ENCODE results near the gene GPR176.

The GPR176 gene

DNA sequence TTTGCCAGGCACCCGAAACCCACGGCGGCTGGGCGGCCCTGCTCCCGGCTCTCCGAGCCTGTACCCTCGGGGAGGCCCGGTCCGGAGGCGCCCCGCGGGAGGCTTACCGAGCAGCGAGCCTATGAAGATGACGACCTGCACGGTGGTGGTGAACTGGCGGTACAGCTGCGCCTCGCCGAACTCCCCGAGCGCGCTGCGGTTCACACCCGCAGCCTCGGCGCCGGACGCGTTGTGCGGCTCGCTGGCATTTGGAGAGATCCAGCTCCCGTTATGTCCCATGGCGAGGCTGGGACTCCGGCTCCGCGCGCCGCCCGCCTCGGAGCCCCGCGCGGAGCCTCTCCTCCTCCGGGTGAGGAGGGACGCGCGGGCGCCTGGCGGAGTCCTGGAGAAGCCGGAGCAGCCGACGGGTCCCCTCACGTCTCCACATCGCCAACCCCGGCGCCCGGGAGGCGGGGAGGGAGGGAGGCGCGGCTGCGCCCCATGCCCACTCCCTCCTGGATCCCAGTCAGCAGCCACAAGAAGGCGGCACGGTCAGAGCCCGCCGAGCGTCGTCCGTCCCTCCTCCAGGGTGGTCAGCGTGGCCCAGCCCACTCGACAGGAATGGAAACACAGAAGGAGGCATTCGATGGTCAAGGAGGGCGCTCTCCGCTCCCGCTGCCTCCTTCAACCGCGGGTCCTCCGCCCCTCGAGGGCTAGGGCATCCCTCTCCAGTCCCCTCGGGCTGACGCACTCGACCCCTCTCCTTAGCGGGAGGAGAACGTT, at the start of gene GPR176:
Gene GPR176, minus strand, starts transcription at position 519 of the 762 bp plus-strand sequence. Its CDS starts 240 bp downstream, at position 279.
- DNase-seq: no peak

GRCh38 chr15:39969002-39969394, 48.9 kb upstream of the GPR176 start:
- no peak for DNase-seq

GRCh38 chr15:39968273-39969001, 48.4 kb upstream of the GPR176 start:
- no peak for DNase-seq

GRCh38 chr15:39966521-39966920, 46.5 kb upstream of the GPR176 start:
- no peak for DNase-seq

- no peak for DNase-seq
Observed at GRCh38 chr15:39963786-39964185, 43.7 kb upstream of the GPR176 start.

GRCh38 chr15:39961051-39961450, 41.0 kb upstream of the GPR176 start:
- DNase-seq: no peak

- DNase-seq: no peak
Observed at GRCh38 chr15:39960411-39960810, 40.3 kb upstream of the GPR176 start.

DNA sequence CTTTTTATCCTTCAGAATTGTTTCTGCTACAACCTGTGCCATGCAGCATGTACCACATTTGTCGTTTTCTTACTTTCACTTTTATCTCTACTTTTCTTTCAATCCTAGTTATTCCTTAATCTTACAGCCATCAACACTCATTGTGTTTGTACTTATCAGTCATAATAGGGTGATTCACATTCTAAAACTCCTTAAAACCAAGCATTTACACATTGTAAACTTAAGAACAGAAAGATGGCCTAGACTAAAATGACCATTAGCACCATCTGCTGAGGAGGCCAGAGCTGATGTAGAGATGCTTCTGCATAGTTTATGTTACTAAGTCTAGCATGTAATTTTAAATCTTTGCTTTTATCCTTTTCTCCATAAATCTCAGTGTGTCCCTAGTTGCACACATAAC, 39.3 kb upstream of the GPR176 start:
- DNase-seq: no peak

DNA sequence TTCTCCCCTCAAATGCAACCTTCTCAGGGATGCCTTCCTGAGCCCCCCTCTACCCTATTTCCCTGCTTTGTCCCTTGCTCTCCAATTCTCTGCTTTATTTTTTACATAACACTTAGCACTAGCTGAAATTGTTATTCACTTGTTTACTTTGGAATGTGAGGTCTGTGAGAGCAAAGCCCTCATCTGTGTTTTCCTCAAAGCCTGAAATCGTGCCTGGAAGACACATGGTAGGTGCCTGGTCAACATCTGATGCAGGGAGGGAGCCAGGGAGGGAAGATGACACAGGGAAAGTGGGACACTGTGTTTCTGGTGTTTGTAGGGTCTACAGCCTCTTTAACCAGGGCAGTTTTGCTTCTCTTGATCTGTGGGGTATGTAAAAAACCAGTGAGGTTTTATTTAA, 37.4 kb upstream of the GPR176 start:
- DNase-seq: no peak

- no peak for DNase-seq
Observed at GRCh38 chr15:39953521-39953920, 33.5 kb upstream of the GPR176 start.

DNA sequence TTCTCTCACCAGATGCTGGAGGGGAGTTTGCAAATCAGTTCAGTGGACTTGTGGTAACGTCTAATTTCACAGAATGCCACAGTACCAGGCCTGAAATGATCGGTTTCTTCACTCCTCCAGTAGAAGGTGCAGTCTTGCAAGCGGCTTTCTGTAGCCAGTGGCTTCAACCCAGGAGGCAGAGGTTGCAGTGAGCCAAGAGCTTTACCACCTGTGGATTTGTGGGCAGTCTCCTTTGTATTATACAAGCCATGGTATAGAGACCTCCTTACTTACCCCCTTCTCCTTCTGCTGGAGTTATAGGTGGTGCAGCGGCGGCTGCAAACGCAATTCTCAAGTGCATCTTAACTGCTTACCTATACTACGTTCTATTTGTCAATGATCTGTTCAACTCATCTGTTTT, 31.5 kb upstream of the GPR176 start:
- no peak for DNase-seq

DNA sequence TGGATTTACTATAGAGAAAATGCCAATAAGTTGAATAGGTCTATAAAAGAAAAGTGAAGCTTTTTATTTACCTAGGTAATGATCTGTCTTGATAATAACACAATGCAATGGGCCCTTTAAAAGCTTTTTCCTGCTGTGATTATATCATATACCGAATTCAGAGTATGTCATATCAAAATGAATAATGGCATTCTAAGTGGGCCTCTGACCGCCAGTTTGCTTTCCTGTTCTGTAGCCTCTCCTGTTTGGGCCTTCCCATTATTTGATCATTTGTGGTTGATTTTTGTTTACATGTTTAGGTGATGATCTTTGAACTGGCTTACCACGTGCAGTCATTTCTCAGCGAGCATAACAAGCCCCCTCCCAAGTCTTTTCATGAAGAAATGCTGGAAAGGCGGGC, 28.8 kb upstream of the GPR176 start:
- peak; percentile 37 for DNase-seq

- DNase-seq: no peak
Observed at GRCh38 chr15:39947401-39948197, 27.5 kb upstream of the GPR176 start.

GRCh38 chr15:39946862-39947261, 26.8 kb upstream of the GPR176 start:
- DNase-seq: no peak

- no peak for DNase-seq
Observed at GRCh38 chr15:39944726-39945125, 24.7 kb upstream of the GPR176 start.

- DNase-seq: no peak
Observed at GRCh38 chr15:39942753-39943150, 22.7 kb upstream of the GPR176 start.

- DNase-seq: no peak
Observed at GRCh38 chr15:39942101-39942752, 22.2 kb upstream of the GPR176 start.

DNA sequence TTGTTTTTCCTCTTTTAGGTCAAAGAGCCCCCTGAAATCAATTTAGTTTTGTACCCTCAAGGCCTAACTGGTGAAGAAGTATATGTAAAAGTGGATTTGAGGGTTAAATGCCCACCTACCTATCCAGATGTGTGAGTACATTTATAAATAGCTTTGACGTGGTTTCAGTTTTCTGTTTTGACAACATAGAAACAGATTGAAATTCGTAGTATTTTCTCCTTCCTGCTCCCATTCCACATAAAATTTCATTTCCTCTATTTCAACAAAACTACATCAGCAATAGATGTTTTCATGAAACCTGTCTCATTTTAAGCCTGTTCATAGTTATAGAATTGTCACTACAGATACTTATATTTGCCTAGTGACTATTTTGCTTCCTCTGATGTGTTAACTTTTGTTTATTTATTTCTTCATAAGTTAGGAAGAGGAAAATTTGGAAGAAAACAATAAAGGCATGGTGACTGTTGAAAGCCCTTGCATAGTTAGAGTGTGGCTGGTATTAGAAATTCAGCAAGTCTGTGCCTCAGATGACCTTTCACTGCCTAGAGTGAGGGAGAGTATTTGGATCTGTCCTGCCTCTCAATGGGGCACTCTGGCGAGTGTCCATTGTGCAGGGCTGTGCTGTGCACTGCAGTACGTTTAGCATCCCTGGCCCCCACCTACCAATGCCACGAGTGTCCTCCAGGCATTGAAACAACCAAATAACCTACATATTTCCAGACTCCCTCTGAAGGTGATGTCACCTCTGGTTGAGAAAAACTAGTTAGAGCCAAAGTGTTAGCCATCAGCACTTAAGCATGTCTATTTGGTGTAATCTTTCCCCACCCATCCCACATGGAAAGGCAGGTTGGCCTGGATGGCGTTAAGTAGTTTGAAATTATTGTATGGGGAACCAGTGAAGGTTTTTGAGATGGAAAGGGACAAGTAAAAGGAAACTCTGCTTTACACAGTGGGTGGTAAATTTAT, 19.7 kb upstream of the GPR176 start:
- DNase-seq: no peak

DNA sequence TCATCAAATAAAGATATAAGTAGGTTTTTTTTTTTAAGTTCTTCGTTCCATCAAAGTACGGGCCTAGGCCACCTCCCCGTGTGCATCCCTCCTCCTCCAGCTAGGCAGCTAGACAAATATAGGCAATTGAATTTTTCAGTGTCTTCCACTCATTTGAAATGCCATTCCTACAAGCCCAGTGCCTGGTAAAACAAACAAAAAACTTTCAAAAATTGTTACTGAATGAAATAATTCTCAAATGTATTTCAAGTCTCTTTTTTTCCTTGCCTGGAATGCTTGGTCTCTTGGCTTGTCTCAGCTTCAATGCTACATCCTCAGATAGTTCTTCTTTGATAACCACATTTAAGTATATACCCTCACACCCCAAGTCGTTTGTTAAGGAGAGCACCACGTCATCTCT, 17.6 kb upstream of the GPR176 start:
- DNase-seq: no peak

DNA sequence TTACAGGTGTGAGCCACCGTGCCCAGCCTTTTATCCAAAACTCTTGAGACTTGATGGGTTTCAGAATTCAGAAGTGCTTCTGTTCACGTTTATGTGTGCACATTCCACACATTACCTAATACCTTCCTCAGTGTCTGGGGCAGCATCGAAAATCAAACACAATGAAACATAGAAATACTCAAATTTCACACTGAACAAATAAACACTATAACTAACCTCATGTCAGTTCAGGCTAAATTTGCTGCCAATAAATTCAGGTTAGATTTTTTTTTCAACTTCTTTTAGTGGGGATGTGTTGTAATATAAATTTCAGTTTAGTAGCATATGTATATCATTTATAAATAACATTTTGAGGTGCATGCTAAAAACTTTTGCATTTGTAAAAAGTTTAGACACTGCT, 16.6 kb upstream of the GPR176 start:
- DNase-seq: no peak

- DNase-seq: no peak
Observed at GRCh38 chr15:39936187-39936586, 16.1 kb upstream of the GPR176 start.

- no peak for DNase-seq
Observed at GRCh38 chr15:39935241-39935640, 15.2 kb upstream of the GPR176 start.
